Left ventricle myocardium inferior (tissue), 1 donor: ENCODE data around the gene DEFB128. TPM values are rescaled to one million over a fixed set of nuclear protein-coding genes. Genes with fewer than 3 reads are reported as not detected.

Experiments
- DNase-seq: peaks from one replicate; pipeline ENCODE4 v3.0.0-alpha.2; 2020
- H3K27ac ChIP-seq: fragments of 200-600 bp; replicated peaks from 2 replicates; pipeline ENCODE4 v1.8.0; 2021
- H3K27me3 ChIP-seq: fragments of 200-600 bp; 2 replicates; pipeline ENCODE4 v1.8.0; 2021; ENCODE audit warnings: low read depth
- H3K36me3 ChIP-seq: fragments of 200-600 bp; 2 replicates; pipeline ENCODE4 v1.8.0; 2021
- H3K4me1 ChIP-seq: fragments of 200-600 bp; 2 replicates; pipeline ENCODE4 v1.8.0; 2021
- H3K4me3 ChIP-seq: fragments of 200-600 bp; 2 replicates; pipeline ENCODE4 v1.8.0; 2021; ENCODE audit warnings: mild to moderate bottlenecking, moderate library complexity
- H3K9me3 ChIP-seq: fragments of 200-600 bp; replicated peaks from 2 replicates; pipeline ENCODE4 v1.8.0; 2021
- CTCF ChIP-seq: fragments of 200-600 bp; IDR thresholded peaks from 2 replicates; pipeline ENCODE4 v1.8.0; 2021; ENCODE audit warnings: antibody characterized with exemption, mild to moderate bottlenecking, borderline replicate concordance
- intact Hi-C: fragments of 100-400 bp; cut with micrococcal nuclease; formaldehyde crosslinking; loops from one replicate; pipeline ENCODE4 v1.11.0; 2022
- long read RNA-seq: library from polyadenylated mRNA; unstranded; transcript quantifications from one replicate; pipeline ENCODE4 v2.0.0, GENCODE V29; 2021
- total RNA-seq: library from RNA; stranded (reverse); fragmentation: NEBNext Ultra II Directional; extraction: Animal tissue kit (Norgen Biotek cat#: 25700); gene quantifications from one replicate; pipeline ENCODE4 v1.2.1, GENCODE V29; 2021
- donor health status: DM: no; HTN: yes; CAD: no; lungs with severe emphysema.

DEFB128 gene
- total RNA-seq, result not detected
- long read RNA-seq, result 0 reads

DNA sequence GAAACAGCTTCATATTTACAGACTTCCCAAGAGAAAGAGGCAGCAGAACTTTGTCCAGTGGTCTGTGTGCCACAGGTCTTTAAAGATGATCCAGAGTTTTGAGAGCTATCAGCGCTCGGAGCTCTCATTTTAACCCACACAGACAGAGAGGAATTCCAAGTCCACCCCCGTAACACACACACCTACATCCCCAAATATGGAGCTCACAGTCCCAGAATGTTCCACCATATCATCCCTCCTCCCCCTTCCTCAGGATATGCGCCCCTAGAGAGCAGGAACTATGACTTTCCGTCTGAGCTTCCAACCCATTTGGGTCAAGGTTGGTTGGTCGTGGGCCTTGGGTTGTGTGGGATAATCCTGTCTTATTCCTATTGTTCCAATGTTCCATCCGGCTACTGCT is at the start of gene DEFB128:
Gene DEFB128 (minus strand): TSS at position 101 of the 400 bp plus-strand sequence. CDS start 88 bp downstream, at position 13.
- Histone ChIP-seq H3K36me3 (no peaks in the 10 kb centered on the region), H3K27me3 (peaks cover 29% of the 10 kb centered on the region), H3K27ac (no peak within 1 kb of the TSS), H3K4me3 (no peak within 1 kb of the TSS), H3K9me3 (peaks cover 17% of the 10 kb centered on the region), H3K4me1 (no peaks in the 10 kb centered on the region)
- intact Hi-C loops, result no loop called here
- no peak for DNase-seq
- TF ChIP-seq CTCF, result no peak

DNA sequence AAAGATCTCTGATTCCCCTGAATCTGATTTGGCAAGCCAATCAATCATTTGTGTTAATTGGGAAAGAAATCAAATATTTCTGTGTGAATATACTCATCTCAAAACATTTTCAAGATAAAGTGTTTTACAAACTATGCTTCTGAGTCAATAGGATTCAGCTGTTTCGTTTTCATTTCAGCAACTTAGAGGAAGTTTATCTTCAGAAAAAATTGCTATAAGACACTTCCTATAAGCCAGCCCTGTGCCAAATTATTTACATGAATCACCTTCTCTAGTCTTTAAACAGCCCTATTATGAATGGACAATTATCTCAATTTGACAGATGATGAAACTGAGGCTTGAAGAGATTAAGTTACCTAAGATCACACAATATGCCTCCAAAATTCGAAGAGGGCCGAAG is 48.4 kb upstream of the DEFB128 start:
- no peak for TF ChIP-seq CTCF
- Histone ChIP-seq H3K27me3 (peaks cover 34% of the 10 kb centered on the region), H3K4me3 (no peak overlapping the region), H3K4me1 (no peaks in the 10 kb centered on the region), H3K9me3 (no peaks in the 10 kb centered on the region), H3K27ac (no peak overlapping the region), H3K36me3 (no peaks in the 10 kb centered on the region)
- DNase-seq, result no peak
- intact Hi-C loops, result no loop called here

DNA sequence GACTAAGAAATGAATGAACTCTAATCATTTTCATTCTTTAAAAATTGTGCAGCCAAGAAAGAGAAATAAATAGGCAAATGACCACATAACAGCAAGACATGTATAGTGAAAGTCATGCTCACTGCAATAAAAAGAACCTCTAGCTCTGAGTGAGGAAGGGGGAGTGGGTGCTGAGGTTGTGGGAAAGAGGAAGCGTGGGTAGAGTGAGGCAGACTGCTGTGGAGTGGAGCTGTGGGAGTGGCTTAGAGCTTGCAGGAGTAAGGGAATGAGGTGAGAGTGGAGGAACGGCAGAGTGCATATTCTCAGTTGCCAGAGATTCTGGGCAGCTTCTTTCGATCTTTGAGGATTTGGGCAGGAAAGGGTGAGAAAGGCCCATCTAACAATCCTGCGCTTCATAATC is 48.0 kb upstream of the DEFB128 start:
- Histone ChIP-seq H3K36me3 (no peaks in the 10 kb centered on the region), H3K27me3 (peaks cover 30% of the 10 kb centered on the region), H3K4me3 (no peak overlapping the region), H3K4me1 (no peaks in the 10 kb centered on the region), H3K27ac (no peak overlapping the region), H3K9me3 (no peaks in the 10 kb centered on the region)
- intact Hi-C loops, result no loop called here
- no peak for TF ChIP-seq CTCF
- DNase-seq, result no peak

DNA sequence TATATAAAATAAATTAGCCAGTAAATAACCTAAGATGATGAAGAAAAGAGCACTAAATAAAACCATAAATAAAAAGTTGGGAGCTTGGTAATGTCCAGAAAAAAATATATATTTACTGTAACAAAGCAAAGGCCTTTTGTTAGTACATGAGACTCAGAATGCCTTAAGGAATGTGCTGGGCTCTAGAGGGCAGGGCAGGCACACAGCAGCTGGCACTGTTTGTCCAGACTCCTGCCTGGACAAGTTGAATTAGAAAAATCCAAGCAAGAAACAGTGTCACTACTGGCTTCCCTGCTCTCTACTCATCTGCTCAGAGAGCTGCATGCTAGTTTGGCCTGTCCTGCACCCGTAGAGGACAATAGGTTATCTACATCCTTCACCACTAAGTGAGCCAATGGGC is 46.4 kb upstream of the DEFB128 start:
- no peaks in the 10 kb centered on the region for H3K36me3 ChIP-seq
- H3K27me3 ChIP-seq, result peaks cover 17% of the 10 kb centered on the region
- no peaks in the 10 kb centered on the region for H3K9me3 ChIP-seq
- peak; percentile 48 for TF ChIP-seq CTCF
- H3K4me1 ChIP-seq, result no peaks in the 10 kb centered on the region
- H3K4me3 ChIP-seq, result no peak overlapping the region
- H3K27ac ChIP-seq, result no peak overlapping the region
- no peak for DNase-seq
- intact Hi-C loops, result no loop called here

DNA sequence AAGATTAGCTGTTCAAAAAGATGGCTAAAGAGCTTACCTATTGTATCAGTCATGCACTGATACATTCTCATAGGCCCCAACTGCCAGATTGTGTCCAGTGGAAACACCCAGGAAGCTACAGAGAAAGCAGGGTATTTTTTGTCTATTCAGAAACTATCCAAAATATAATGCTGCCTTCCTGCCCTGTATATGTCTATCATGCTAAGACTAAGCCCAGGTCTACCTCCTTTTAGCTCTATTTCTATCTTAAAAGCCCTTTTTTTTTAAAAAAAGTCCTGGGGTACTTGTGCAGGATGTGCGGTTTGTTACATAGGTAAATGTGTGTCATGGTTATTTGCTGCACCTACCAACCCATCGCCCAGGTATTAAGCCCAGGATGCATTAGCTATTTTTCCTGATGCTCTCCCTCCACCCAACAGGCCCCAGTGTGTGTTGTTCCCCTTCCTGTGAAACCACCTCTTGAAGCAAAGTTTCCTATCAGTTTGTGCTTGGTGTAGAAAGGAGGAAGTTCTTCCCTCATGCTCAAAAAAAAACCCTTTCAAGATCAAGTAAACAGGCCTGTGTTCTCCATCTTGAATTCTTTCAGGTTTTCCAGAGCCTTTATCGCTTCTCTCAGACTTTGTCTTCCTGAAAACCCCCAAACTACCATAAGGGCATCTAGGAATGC is 38.1 kb upstream of the DEFB128 start:
- H3K36me3 ChIP-seq, result no peaks in the 10 kb centered on the region
- DNase-seq, result no peak
- intact Hi-C loops, result no loop called here
- no peak overlapping the region for H3K4me3 ChIP-seq
- H3K4me1 ChIP-seq, result no peaks in the 10 kb centered on the region
- no peaks in the 10 kb centered on the region for H3K9me3 ChIP-seq
- TF ChIP-seq CTCF, result no peak
- no peak overlapping the region for H3K27ac ChIP-seq
- peaks cover 7% of the 10 kb centered on the region for H3K27me3 ChIP-seq
